C4-2B (cell line): ENCODE results near the gene PDGFD.

Source experiments
- H3K27ac ChIP-seq: fragments of 450-650 bp; 2 replicates; pipeline ENCODE4 v1.5.1; 2017
- CTCF ChIP-seq: fragments of 450-650 bp; conservative IDR thresholded peaks from 2 replicates; pipeline ENCODE4 v1.5.1; 2017; ENCODE audit warnings: mild to moderate bottlenecking
- ZFX ChIP-seq: fragments of 450-650 bp; IDR thresholded peaks from 2 replicates; pipeline ENCODE4 v1.6.1; 2017

Gene PDGFD

GRCh38 chr11:104067534-104067933 is 96.4 kb downstream of the PDGFD start:
- no peak overlapping the region for H3K27ac ChIP-seq
- TF ChIP-seq ZFX (no peak), CTCF (no peak)

GRCh38 chr11:104064034-104064630 is 99.8 kb downstream of the PDGFD start:
- TF ChIP-seq CTCF (no peak), ZFX (no peak)

GRCh38 chr11:104061853-104062521 is 102.0 kb downstream of the PDGFD start:
- TF ChIP-seq CTCF (no peak), ZFX (no peak)
- H3K27ac ChIP-seq: no peak overlapping the region

More at GRCh38 chr11:104064034-104064630, 99.8 kb downstream of the PDGFD start:
- no peak overlapping the region for H3K27ac ChIP-seq

GRCh38 chr11:104060820-104061219 is 103.1 kb downstream of the PDGFD start:
- TF ChIP-seq ZFX (no peak), CTCF (no peak)
- H3K27ac ChIP-seq: no peak overlapping the region

- H3K27ac ChIP-seq: no peak overlapping the region
- no peak for TF ChIP-seq ZFX
Observed at GRCh38 chr11:104060004-104060794, 103.7 kb downstream of the PDGFD start.

GRCh38 chr11:104058680-104059079 is 105.3 kb downstream of the PDGFD start:
- no peak overlapping the region for H3K27ac ChIP-seq
- TF ChIP-seq ZFX (no peak), CTCF (no peak)

GRCh38 chr11:104057908-104058307 is 106.0 kb downstream of the PDGFD start:
- no peak for TF ChIP-seq CTCF
- no peak for TF ChIP-seq ZFX
- H3K27ac ChIP-seq: no peak overlapping the region
